H9 (cell line): ENCODE measurements around the gene ZNF423. TPM values are rescaled to one million over a fixed set of nuclear protein-coding genes. Genes with fewer than 3 reads are reported as not detected.

Experiments used
- DNase-seq: peaks from one replicate; pipeline ENCODE4 v3.0.0-alpha.2; 2017
- H2AFZ ChIP-seq: one replicate; pipeline ENCODE4 v1.6.1; 2013; ENCODE audit warnings: mild to moderate bottlenecking, low read length, control low read depth, moderate library complexity
- H2AK5ac ChIP-seq: 2 replicates; pipeline ENCODE4 v1.6.1; 2013; ENCODE audit warnings: low read length, control low read depth, mixed read lengths; ENCODE audit not compliant: insufficient read length
- H2BK120ac ChIP-seq: one replicate; pipeline ENCODE4 v1.6.1; 2013; ENCODE audit warnings: low read depth, mild to moderate bottlenecking, low read length, control low read depth, inconsistent platforms; ENCODE audit not compliant: poor library complexity, severe bottlenecking
- H2BK12ac ChIP-seq: 2 replicates; pipeline ENCODE4 v1.6.1; 2013; ENCODE audit warnings: low read length, control low read depth, mixed read lengths, low read depth; ENCODE audit not compliant: insufficient read length
- H2BK15ac ChIP-seq: 2 replicates; pipeline ENCODE4 v1.6.1; 2013; ENCODE audit warnings: low read depth, low read length, control low read depth
- H2BK20ac ChIP-seq: one replicate; pipeline ENCODE4 v1.6.1; 2013; ENCODE audit warnings: low read depth, mild to moderate bottlenecking, low read length, control low read depth, inconsistent platforms; ENCODE audit not compliant: poor library complexity, severe bottlenecking
- H2BK5ac ChIP-seq: 2 replicates; pipeline ENCODE4 v1.6.1; 2013; ENCODE audit warnings: low read length, control low read depth, mixed read lengths; ENCODE audit not compliant: insufficient read length
- H3K14ac ChIP-seq: 2 replicates; pipeline ENCODE4 v1.6.1; 2013; ENCODE audit warnings: low read length, control low read depth; ENCODE audit not compliant: insufficient read depth
- H3K18ac ChIP-seq: 2 replicates; pipeline ENCODE4 v1.6.1; 2013; ENCODE audit warnings: low read depth, mild to moderate bottlenecking, mixed read lengths, low read length, control low read depth; ENCODE audit not compliant: insufficient read length
- H3K23ac ChIP-seq: 2 replicates; pipeline ENCODE4 v1.6.1; 2013; ENCODE audit warnings: low read length, control low read depth, mixed read lengths, low read depth; ENCODE audit not compliant: insufficient read length
- H3K23me2 ChIP-seq: 2 replicates; pipeline ENCODE4 v1.6.1; 2013; ENCODE audit warnings: low read depth, mild to moderate bottlenecking, mixed read lengths, low read length, control low read depth; ENCODE audit not compliant: insufficient read length, poor library complexity, severe bottlenecking
- H3K27ac ChIP-seq: 2 replicates; pipeline ENCODE4 v1.5.1; 2013; ENCODE audit warnings: low read length, control low read depth, mixed read lengths, low read depth; ENCODE audit not compliant: insufficient read length
- H3K27me3 ChIP-seq: 2 replicates; pipeline ENCODE4 v1.6.1; 2013; ENCODE audit warnings: low read length, control low read depth, inconsistent platforms; ENCODE audit not compliant: insufficient read depth
- H3K4ac ChIP-seq: 2 replicates; pipeline ENCODE4 v1.6.1; 2013; ENCODE audit warnings: low read depth, mild to moderate bottlenecking, control low read depth, inconsistent platforms, low read length, moderate library complexity
- H3K4me1 ChIP-seq: 2 replicates; pipeline ENCODE4 v1.6.1; 2013; ENCODE audit warnings: low read length, control low read depth, inconsistent platforms; ENCODE audit not compliant: insufficient read depth
- H3K4me2 ChIP-seq: 2 replicates; pipeline ENCODE4 v1.6.1; 2013; ENCODE audit warnings: low read length, control low read depth, mixed read lengths; ENCODE audit not compliant: insufficient read length, insufficient read depth
- H3K56ac ChIP-seq: 2 replicates; pipeline ENCODE4 v1.6.1; 2013; ENCODE audit warnings: low read depth, mild to moderate bottlenecking, mixed read lengths, low read length, control low read depth; ENCODE audit not compliant: insufficient read length
- H3K79me1 ChIP-seq: 2 replicates; pipeline ENCODE4 v1.6.1; 2013; ENCODE audit warnings: low read depth, mild to moderate bottlenecking, moderate library complexity, low read length, control low read depth, inconsistent platforms; ENCODE audit not compliant: insufficient read depth, poor library complexity, severe bottlenecking
- H3K79me2 ChIP-seq: 2 replicates; pipeline ENCODE4 v1.6.1; 2013; ENCODE audit warnings: low read length, control low read depth, inconsistent platforms; ENCODE audit not compliant: insufficient read depth
- H3K9ac ChIP-seq: 2 replicates; pipeline ENCODE4 v1.6.1; 2013; ENCODE audit warnings: low read length, control low read depth, mixed read lengths; ENCODE audit not compliant: insufficient read length; ENCODE audit errors: extremely low read depth
- H3K9me3 ChIP-seq: one replicate; pipeline ENCODE4 v1.6.1; 2013; ENCODE audit warnings: low read depth, low read length, inconsistent platforms; ENCODE audit not compliant: control insufficient read depth
- H3T11ph ChIP-seq: one replicate; pipeline ENCODE4 v1.6.1; 2013; ENCODE audit warnings: mild to moderate bottlenecking, low read length, control low read depth, inconsistent platforms
- H4K20me1 ChIP-seq: one replicate; pipeline ENCODE4 v1.6.1; 2013; ENCODE audit not compliant: control insufficient read depth, insufficient read length, insufficient read depth
- H4K5ac ChIP-seq: 2 replicates; pipeline ENCODE4 v1.6.1; 2013; ENCODE audit warnings: low read depth, mild to moderate bottlenecking, mixed read lengths, low read length, control low read depth; ENCODE audit not compliant: insufficient read length
- H4K8ac ChIP-seq: replicated peaks from 2 replicates; pipeline ENCODE4 v1.6.1; 2013; ENCODE audit warnings: low read length, control low read depth, mixed read lengths, low read depth; ENCODE audit not compliant: insufficient read length
- H4K91ac ChIP-seq: 2 replicates; pipeline ENCODE4 v1.6.1; 2013; ENCODE audit warnings: low read depth, mild to moderate bottlenecking, moderate library complexity, mixed read lengths, low read length, control low read depth; ENCODE audit not compliant: insufficient read length
- H3K27ac Mint-ChIP-seq, 3 experiments: 2 replicates in 2 of 3; 3 replicates in 1 of 3; pipeline ENCODE4 v1.8.0; 2020 to 2021; ENCODE audit warnings: mixed read lengths in 3 of 3, mild to moderate bottlenecking in 1 of 3, moderate library complexity in 1 of 3
- H3K27me3 Mint-ChIP-seq: 2 replicates; pipeline ENCODE4 v1.8.0; 2021; ENCODE audit warnings: low read depth, mild to moderate bottlenecking, moderate library complexity, mixed read lengths
- H3K36me3 Mint-ChIP-seq, 3 experiments: 2 replicates in 2 of 3; 3 replicates in 1 of 3; pipeline ENCODE4 v1.8.0; 2020 to 2021; ENCODE audit warnings: low read depth in 3 of 3, mixed read lengths in 3 of 3; ENCODE audit not compliant: insufficient read depth in 1 of 3
- H3K4me1 Mint-ChIP-seq, 2 experiments: 2 replicates each; pipeline ENCODE4 v1.8.0; 2020; ENCODE audit warnings: mixed read lengths in 2 of 2
- H3K4me3 Mint-ChIP-seq, 2 experiments: 2 replicates in 1 of 2; 3 replicates in 1 of 2; pipeline ENCODE4 v1.8.0; 2020 to 2021; ENCODE audit warnings: mild to moderate bottlenecking in 2 of 2, mixed read lengths in 2 of 2, moderate library complexity in 1 of 2
- H3K9me3 Mint-ChIP-seq, 2 experiments: 2 replicates in 1 of 2; 3 replicates in 1 of 2; pipeline ENCODE4 v1.8.0; 2020; ENCODE audit warnings: mild to moderate bottlenecking in 2 of 2, mixed read lengths in 2 of 2, moderate library complexity in 1 of 2
- WGBS: extraction: QIAGEN DNeasy Blood & Tissue Kit; methylation state at CpG from one replicate; pipeline ENCODE4 v1.1.7; 2013; ENCODE audit warnings: missing lambda C conversion rate, low lambda C conversion rate, mixed read lengths; ENCODE audit not compliant: insufficient read length; ENCODE audit errors: extremely low coverage; 5-methylcytosine and 5-hydroxymethylcytosine counted together
- total RNA-seq: library from RNA; stranded (reverse); gene quantifications from 2 replicates; pipeline ENCODE4 v1.2.1, GENCODE V29; 2021
- TF ChIP-seq, protein P1 (sequence below): fragments of 200-600 bp; sonication (generic); conservative IDR thresholded peaks from 3 replicates; pipeline ENCODE4 v1.8.0; 2021; ENCODE audit warnings: antibody characterized with exemption, mild to moderate bottlenecking

The ZNF423 gene
- total RNA-seq, 1 experiment from 2014 or later: 51.5 TPM

DNA sequence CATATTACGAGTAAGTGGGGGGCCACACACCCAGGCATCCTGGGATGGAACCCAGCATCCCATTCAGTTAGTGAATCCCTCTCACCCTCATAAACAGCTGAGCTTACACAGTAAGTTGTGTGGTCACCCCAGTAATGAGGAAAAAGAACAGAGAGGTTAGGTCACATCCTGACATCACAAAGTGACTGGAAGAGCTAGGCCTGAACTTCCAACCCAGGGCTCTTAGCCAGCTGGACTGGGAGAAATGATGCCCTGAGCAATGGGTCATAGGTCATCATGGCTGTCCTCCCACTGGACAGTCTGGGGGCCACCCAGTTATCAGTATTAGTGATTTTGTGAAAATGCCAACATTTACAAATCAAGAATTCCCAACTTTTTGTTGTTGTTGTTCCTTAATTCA lies 205.3 kb downstream of the ZNF423 start:
- Histone ChIP-seq H4K8ac (no peak overlapping the region), H2AFZ (no peak overlapping the region), H3K4ac (no peak overlapping the region), H3K23me2 (no peaks in the 10 kb centered on the region), H4K91ac (no peak overlapping the region), H2BK15ac (no peak overlapping the region), H3K27me3 (no peaks in the 10 kb centered on the region), H3T11ph (no peak overlapping the region), H4K5ac (no peak overlapping the region), H3K4me2 (no peak overlapping the region), H2AK5ac (no peak overlapping the region), H3K79me1 (no peaks in the 10 kb centered on the region), H3K14ac (no peak overlapping the region), H2BK12ac (no peak overlapping the region), H3K9ac (no peak overlapping the region), H3K9me3 (peaks cover 4% of the 10 kb centered on the region), H4K20me1 (no peaks in the 10 kb centered on the region), H3K4me1 (no peaks in the 10 kb centered on the region), H2BK120ac (no peak overlapping the region), H3K27ac (no peak overlapping the region), H3K79me2 (no peaks in the 10 kb centered on the region), H3K18ac (no peak overlapping the region), H3K23ac (no peak overlapping the region), H2BK20ac (no peak overlapping the region), H2BK5ac (no peak overlapping the region), H3K56ac (no peak overlapping the region)
- Mint-ChIP-seq H3K9me3 (peaks cover 20 to 25% of the 10 kb centered on the region in 2 experiments), H3K4me1 (peaks cover 4 to 15% of the 10 kb centered on the region in 2 experiments), H3K27me3 (peaks cover 2% of the 10 kb centered on the region; the same call in 1 of the 2 replicates), H3K4me3 (no peak overlapping the region), H3K27ac (no peak overlapping the region), H3K36me3 (peaks cover 25 to 35% (median 26%) of the 10 kb centered on the region in 3 experiments)
- DNase-seq: no peak
- TF ChIP-seq, protein P1, sequence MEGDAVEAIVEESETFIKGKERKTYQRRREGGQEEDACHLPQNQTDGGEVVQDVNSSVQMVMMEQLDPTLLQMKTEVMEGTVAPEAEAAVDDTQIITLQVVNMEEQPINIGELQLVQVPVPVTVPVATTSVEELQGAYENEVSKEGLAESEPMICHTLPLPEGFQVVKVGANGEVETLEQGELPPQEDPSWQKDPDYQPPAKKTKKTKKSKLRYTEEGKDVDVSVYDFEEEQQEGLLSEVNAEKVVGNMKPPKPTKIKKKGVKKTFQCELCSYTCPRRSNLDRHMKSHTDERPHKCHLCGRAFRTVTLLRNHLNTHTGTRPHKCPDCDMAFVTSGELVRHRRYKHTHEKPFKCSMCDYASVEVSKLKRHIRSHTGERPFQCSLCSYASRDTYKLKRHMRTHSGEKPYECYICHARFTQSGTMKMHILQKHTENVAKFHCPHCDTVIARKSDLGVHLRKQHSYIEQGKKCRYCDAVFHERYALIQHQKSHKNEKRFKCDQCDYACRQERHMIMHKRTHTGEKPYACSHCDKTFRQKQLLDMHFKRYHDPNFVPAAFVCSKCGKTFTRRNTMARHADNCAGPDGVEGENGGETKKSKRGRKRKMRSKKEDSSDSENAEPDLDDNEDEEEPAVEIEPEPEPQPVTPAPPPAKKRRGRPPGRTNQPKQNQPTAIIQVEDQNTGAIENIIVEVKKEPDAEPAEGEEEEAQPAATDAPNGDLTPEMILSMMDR: no peak
- no CpG with 5 or more reads among the region's 1 CpG for WGBS
